ENCODE results near the gene TDRD10.

GRCh38 chr1:154573168-154573510 is 71.1 kb downstream of the TDRD10 start:
- no peak for TF ChIP-seq GATA3 (IDR thresholded peaks at IDR 0.05; ENCODE audit: low read depth, low read length)
- no peak for TF ChIP-seq GATA2 (IDR thresholded peaks at IDR 0.05; ENCODE audit: low read depth, low read length)

Data from SH-SY5Y (cell line).